H9 (cell line): Measurements from ENCODE around the gene S100A3. TPM values are rescaled to one million over a fixed set of nuclear protein-coding genes. Genes with fewer than 3 reads are reported as not detected.

Experiments used
- DNase-seq: peaks from one replicate; pipeline ENCODE4 v3.0.0-alpha.2; 2017
- H2AFZ ChIP-seq: one replicate; pipeline ENCODE4 v1.6.1; 2013; ENCODE audit warnings: mild to moderate bottlenecking, low read length, control low read depth, moderate library complexity
- H2AK5ac ChIP-seq: 2 replicates; pipeline ENCODE4 v1.6.1; 2013; ENCODE audit warnings: low read length, control low read depth, mixed read lengths; ENCODE audit not compliant: insufficient read length
- H2BK120ac ChIP-seq: one replicate; pipeline ENCODE4 v1.6.1; 2013; ENCODE audit warnings: low read depth, mild to moderate bottlenecking, low read length, control low read depth, inconsistent platforms; ENCODE audit not compliant: poor library complexity, severe bottlenecking
- H2BK12ac ChIP-seq: 2 replicates; pipeline ENCODE4 v1.6.1; 2013; ENCODE audit warnings: low read length, control low read depth, mixed read lengths, low read depth; ENCODE audit not compliant: insufficient read length
- H2BK15ac ChIP-seq: 2 replicates; pipeline ENCODE4 v1.6.1; 2013; ENCODE audit warnings: low read depth, low read length, control low read depth
- H2BK20ac ChIP-seq: one replicate; pipeline ENCODE4 v1.6.1; 2013; ENCODE audit warnings: low read depth, mild to moderate bottlenecking, low read length, control low read depth, inconsistent platforms; ENCODE audit not compliant: poor library complexity, severe bottlenecking
- H2BK5ac ChIP-seq: 2 replicates; pipeline ENCODE4 v1.6.1; 2013; ENCODE audit warnings: low read length, control low read depth, mixed read lengths; ENCODE audit not compliant: insufficient read length
- H3K14ac ChIP-seq: 2 replicates; pipeline ENCODE4 v1.6.1; 2013; ENCODE audit warnings: low read length, control low read depth; ENCODE audit not compliant: insufficient read depth
- H3K18ac ChIP-seq: 2 replicates; pipeline ENCODE4 v1.6.1; 2013; ENCODE audit warnings: low read depth, mild to moderate bottlenecking, mixed read lengths, low read length, control low read depth; ENCODE audit not compliant: insufficient read length
- H3K23ac ChIP-seq: 2 replicates; pipeline ENCODE4 v1.6.1; 2013; ENCODE audit warnings: low read length, control low read depth, mixed read lengths, low read depth; ENCODE audit not compliant: insufficient read length
- H3K23me2 ChIP-seq: 2 replicates; pipeline ENCODE4 v1.6.1; 2013; ENCODE audit warnings: low read depth, mild to moderate bottlenecking, mixed read lengths, low read length, control low read depth; ENCODE audit not compliant: insufficient read length, poor library complexity, severe bottlenecking
- H3K27ac ChIP-seq: 2 replicates; pipeline ENCODE4 v1.5.1; 2013; ENCODE audit warnings: low read length, control low read depth, mixed read lengths, low read depth; ENCODE audit not compliant: insufficient read length
- H3K27me3 ChIP-seq: 2 replicates; pipeline ENCODE4 v1.6.1; 2013; ENCODE audit warnings: low read length, control low read depth, inconsistent platforms; ENCODE audit not compliant: insufficient read depth
- H3K4ac ChIP-seq: 2 replicates; pipeline ENCODE4 v1.6.1; 2013; ENCODE audit warnings: low read depth, mild to moderate bottlenecking, control low read depth, inconsistent platforms, low read length, moderate library complexity
- H3K4me1 ChIP-seq: 2 replicates; pipeline ENCODE4 v1.6.1; 2013; ENCODE audit warnings: low read length, control low read depth, inconsistent platforms; ENCODE audit not compliant: insufficient read depth
- H3K4me2 ChIP-seq: 2 replicates; pipeline ENCODE4 v1.6.1; 2013; ENCODE audit warnings: low read length, control low read depth, mixed read lengths; ENCODE audit not compliant: insufficient read length, insufficient read depth
- H3K56ac ChIP-seq: 2 replicates; pipeline ENCODE4 v1.6.1; 2013; ENCODE audit warnings: low read depth, mild to moderate bottlenecking, mixed read lengths, low read length, control low read depth; ENCODE audit not compliant: insufficient read length
- H3K79me1 ChIP-seq: 2 replicates; pipeline ENCODE4 v1.6.1; 2013; ENCODE audit warnings: low read depth, mild to moderate bottlenecking, moderate library complexity, low read length, control low read depth, inconsistent platforms; ENCODE audit not compliant: insufficient read depth, poor library complexity, severe bottlenecking
- H3K79me2 ChIP-seq: 2 replicates; pipeline ENCODE4 v1.6.1; 2013; ENCODE audit warnings: low read length, control low read depth, inconsistent platforms; ENCODE audit not compliant: insufficient read depth
- H3K9ac ChIP-seq: 2 replicates; pipeline ENCODE4 v1.6.1; 2013; ENCODE audit warnings: low read length, control low read depth, mixed read lengths; ENCODE audit not compliant: insufficient read length; ENCODE audit errors: extremely low read depth
- H3K9me3 ChIP-seq: one replicate; pipeline ENCODE4 v1.6.1; 2013; ENCODE audit warnings: low read depth, low read length, inconsistent platforms; ENCODE audit not compliant: control insufficient read depth
- H3T11ph ChIP-seq: one replicate; pipeline ENCODE4 v1.6.1; 2013; ENCODE audit warnings: mild to moderate bottlenecking, low read length, control low read depth, inconsistent platforms
- H4K20me1 ChIP-seq: one replicate; pipeline ENCODE4 v1.6.1; 2013; ENCODE audit not compliant: control insufficient read depth, insufficient read length, insufficient read depth
- H4K5ac ChIP-seq: 2 replicates; pipeline ENCODE4 v1.6.1; 2013; ENCODE audit warnings: low read depth, mild to moderate bottlenecking, mixed read lengths, low read length, control low read depth; ENCODE audit not compliant: insufficient read length
- H4K8ac ChIP-seq: replicated peaks from 2 replicates; pipeline ENCODE4 v1.6.1; 2013; ENCODE audit warnings: low read length, control low read depth, mixed read lengths, low read depth; ENCODE audit not compliant: insufficient read length
- H4K91ac ChIP-seq: 2 replicates; pipeline ENCODE4 v1.6.1; 2013; ENCODE audit warnings: low read depth, mild to moderate bottlenecking, moderate library complexity, mixed read lengths, low read length, control low read depth; ENCODE audit not compliant: insufficient read length
- H3K27ac Mint-ChIP-seq, 3 experiments: 2 replicates in 2 of 3; 3 replicates in 1 of 3; pipeline ENCODE4 v1.8.0; 2020 to 2021; ENCODE audit warnings: mixed read lengths in 3 of 3, mild to moderate bottlenecking in 1 of 3, moderate library complexity in 1 of 3
- H3K27me3 Mint-ChIP-seq: 2 replicates; pipeline ENCODE4 v1.8.0; 2021; ENCODE audit warnings: low read depth, mild to moderate bottlenecking, moderate library complexity, mixed read lengths
- H3K36me3 Mint-ChIP-seq, 3 experiments: 2 replicates in 2 of 3; 3 replicates in 1 of 3; pipeline ENCODE4 v1.8.0; 2020 to 2021; ENCODE audit warnings: low read depth in 3 of 3, mixed read lengths in 3 of 3; ENCODE audit not compliant: insufficient read depth in 1 of 3
- H3K4me1 Mint-ChIP-seq, 2 experiments: 2 replicates each; pipeline ENCODE4 v1.8.0; 2020; ENCODE audit warnings: mixed read lengths in 2 of 2
- H3K4me3 Mint-ChIP-seq, 2 experiments: 2 replicates in 1 of 2; 3 replicates in 1 of 2; pipeline ENCODE4 v1.8.0; 2020 to 2021; ENCODE audit warnings: mild to moderate bottlenecking in 2 of 2, mixed read lengths in 2 of 2, moderate library complexity in 1 of 2
- H3K9me3 Mint-ChIP-seq, 2 experiments: 2 replicates in 1 of 2; 3 replicates in 1 of 2; pipeline ENCODE4 v1.8.0; 2020; ENCODE audit warnings: mild to moderate bottlenecking in 2 of 2, mixed read lengths in 2 of 2, moderate library complexity in 1 of 2
- WGBS: extraction: QIAGEN DNeasy Blood & Tissue Kit; methylation state at CpG from one replicate; pipeline ENCODE4 v1.1.7; 2013; ENCODE audit warnings: missing lambda C conversion rate, low lambda C conversion rate, mixed read lengths; ENCODE audit not compliant: insufficient read length; ENCODE audit errors: extremely low coverage; 5-methylcytosine and 5-hydroxymethylcytosine counted together
- total RNA-seq: library from RNA; stranded (reverse); gene quantifications from 2 replicates; pipeline ENCODE4 v1.2.1, GENCODE V29; 2021
- TF ChIP-seq, protein P1 (sequence below): fragments of 200-600 bp; sonication (generic); conservative IDR thresholded peaks from 3 replicates; pipeline ENCODE4 v1.8.0; 2021; ENCODE audit warnings: antibody characterized with exemption, mild to moderate bottlenecking

S100A3 gene
- total RNA-seq, 1 experiment from 2014 or later: not detected

DNA sequence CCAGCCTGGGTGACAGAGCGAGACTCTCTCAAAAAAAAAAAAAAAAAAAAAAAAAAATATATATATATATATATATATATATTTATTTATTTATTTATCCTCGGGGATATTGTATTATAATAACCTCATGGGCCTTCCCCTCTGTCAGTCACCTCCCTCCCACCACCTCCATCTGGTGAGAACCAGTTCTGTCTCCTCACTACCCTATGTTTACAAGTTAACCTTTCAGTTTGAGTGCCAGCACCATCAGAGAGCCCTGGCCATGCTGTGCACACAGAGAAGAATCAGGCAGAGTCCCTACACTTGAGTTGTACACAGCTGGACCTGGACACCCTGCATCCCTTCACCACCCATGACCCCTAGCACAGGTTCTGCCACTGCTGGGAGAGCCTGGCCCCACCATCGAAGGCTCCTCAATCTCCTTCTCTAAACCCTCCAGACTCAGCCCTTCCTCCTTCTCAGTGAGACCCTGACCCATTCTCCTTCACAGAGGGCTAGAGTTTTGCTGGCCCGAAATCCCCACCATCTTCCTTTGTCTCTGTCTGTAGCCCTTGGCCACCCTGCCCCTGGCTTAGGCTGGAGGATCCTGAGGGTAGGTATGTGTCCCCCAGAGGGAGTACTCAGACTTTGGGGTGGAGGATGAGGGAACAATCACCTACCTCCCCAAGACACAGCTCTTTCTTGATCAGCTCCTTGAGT, 9.5 kb downstream of the S100A3 start:
- Histone ChIP-seq H3K27ac (no peak overlapping the region), H2AFZ (no peak overlapping the region), H4K91ac (no peak overlapping the region), H3K4me2 (no peak overlapping the region), H3K9ac (no peak overlapping the region), H3K4ac (no peak overlapping the region), H3K18ac (no peak overlapping the region), H3T11ph (no peak overlapping the region), H2BK5ac (no peak overlapping the region), H2BK12ac (no peak overlapping the region), H3K14ac (no peak overlapping the region), H3K56ac (no peak overlapping the region), H3K79me2 (no peaks in the 10 kb centered on the region), H3K23me2 (no peaks in the 10 kb centered on the region), H2BK15ac (no peak overlapping the region), H3K23ac (no peak overlapping the region), H3K79me1 (no peaks in the 10 kb centered on the region), H3K27me3 (no peaks in the 10 kb centered on the region; the same call in 1 of the 2 replicates), H3K9me3 (no peaks in the 10 kb centered on the region), H4K8ac (no peak overlapping the region), H2BK20ac (no peak overlapping the region), H4K5ac (no peak overlapping the region), H4K20me1 (no peaks in the 10 kb centered on the region), H2BK120ac (no peak overlapping the region), H3K4me1 (peaks cover 5% of the 10 kb centered on the region; the same call in 1 of the 2 replicates), H2AK5ac (no peak overlapping the region)
- Mint-ChIP-seq H3K27me3 (peaks cover 3% of the 10 kb centered on the region), H3K4me3 (no peak overlapping the region), H3K36me3 (no peaks in the 10 kb centered on the region; a peak in 1 of 7 replicates), H3K4me1 (peaks cover 17 to 32% of the 10 kb centered on the region in 2 experiments), H3K9me3 (no peaks in the 10 kb centered on the region), H3K27ac (no peak overlapping the region)
- WGBS: no CpG with 5 or more reads among the region's 4 CpGs
- TF ChIP-seq, protein P1, sequence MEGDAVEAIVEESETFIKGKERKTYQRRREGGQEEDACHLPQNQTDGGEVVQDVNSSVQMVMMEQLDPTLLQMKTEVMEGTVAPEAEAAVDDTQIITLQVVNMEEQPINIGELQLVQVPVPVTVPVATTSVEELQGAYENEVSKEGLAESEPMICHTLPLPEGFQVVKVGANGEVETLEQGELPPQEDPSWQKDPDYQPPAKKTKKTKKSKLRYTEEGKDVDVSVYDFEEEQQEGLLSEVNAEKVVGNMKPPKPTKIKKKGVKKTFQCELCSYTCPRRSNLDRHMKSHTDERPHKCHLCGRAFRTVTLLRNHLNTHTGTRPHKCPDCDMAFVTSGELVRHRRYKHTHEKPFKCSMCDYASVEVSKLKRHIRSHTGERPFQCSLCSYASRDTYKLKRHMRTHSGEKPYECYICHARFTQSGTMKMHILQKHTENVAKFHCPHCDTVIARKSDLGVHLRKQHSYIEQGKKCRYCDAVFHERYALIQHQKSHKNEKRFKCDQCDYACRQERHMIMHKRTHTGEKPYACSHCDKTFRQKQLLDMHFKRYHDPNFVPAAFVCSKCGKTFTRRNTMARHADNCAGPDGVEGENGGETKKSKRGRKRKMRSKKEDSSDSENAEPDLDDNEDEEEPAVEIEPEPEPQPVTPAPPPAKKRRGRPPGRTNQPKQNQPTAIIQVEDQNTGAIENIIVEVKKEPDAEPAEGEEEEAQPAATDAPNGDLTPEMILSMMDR: no peak
- no peak for DNase-seq
